ENCODE results near the gene CBLN3.
A peak's percentile ranks its signal among the peaks of the same experiment; 100 is the strongest.

The CBLN3 gene

GRCh38 chr14:24442240-24443052 is 13.0 kb upstream of the CBLN3 start, which contains the start of gene SDR39U1:
SDR39U1 (minus strand) TSS chr14:24442776; CDS start chr14:24442769, 7 bp downstream.
- DNase-seq (ENCODE audit: low read depth in 2 of 2): peak; percentile 99 to 100
- peak within 1 kb of the TSS; percentile 54 to 71 for H3K4me3 ChIP-seq (replicated peaks in 1 of 2; ENCODE audit: low read depth in 2 of 2, low read length in 2 of 2)
- no peak for TF ChIP-seq CTCF (IDR thresholded peaks at IDR 0.05; ENCODE audit: low read depth, low read length)

GRCh38 chr14:24441904-24442239 is 12.4 kb upstream of the CBLN3 start:
- peak overlapping the region; percentile 54 to 71 for H3K4me3 ChIP-seq (replicated peaks in 1 of 2; ENCODE audit: low read depth in 2 of 2, low read length in 2 of 2)
- no peak for TF ChIP-seq CTCF (IDR thresholded peaks at IDR 0.05; ENCODE audit: low read depth, low read length)
- DNase-seq (ENCODE audit: low read depth in 2 of 2): peak in 1 of 2 donors; percentile 64

- DNase-seq (ENCODE audit: low read depth in 2 of 2): no peak
- TF ChIP-seq CTCF (IDR thresholded peaks at IDR 0.05; ENCODE audit: low read depth, low read length): no peak
- H3K4me3 ChIP-seq (replicated peaks in 1 of 2; ENCODE audit: low read depth in 2 of 2, low read length in 2 of 2): peak overlapping the region; percentile 54 to 71
Measured at GRCh38 chr14:24441485-24441884, 12.0 kb upstream of the CBLN3 start.

GRCh38 chr14:24440606-24441399 is 11.3 kb upstream of the CBLN3 start:
- no peak for DNase-seq (ENCODE audit: low read depth in 2 of 2)
- TF ChIP-seq CTCF (IDR thresholded peaks at IDR 0.05; ENCODE audit: low read depth, low read length): no peak
- H3K4me3 ChIP-seq (replicated peaks in 1 of 2; ENCODE audit: low read depth in 2 of 2, low read length in 2 of 2): no peak overlapping the region

- no peak for TF ChIP-seq CTCF (IDR thresholded peaks at IDR 0.05; ENCODE audit: low read depth, low read length)
- no peak for DNase-seq (ENCODE audit: low read depth in 2 of 2)
- H3K4me3 ChIP-seq (replicated peaks in 1 of 2; ENCODE audit: low read depth in 2 of 2, low read length in 2 of 2): no peak overlapping the region
Measured at GRCh38 chr14:24439830-24440605, 10.6 kb upstream of the CBLN3 start.

- H3K4me3 ChIP-seq (replicated peaks in 1 of 2; ENCODE audit: low read depth in 2 of 2, low read length in 2 of 2): no peak overlapping the region
- no peak for DNase-seq (ENCODE audit: low read depth in 2 of 2)
- no peak for TF ChIP-seq CTCF (IDR thresholded peaks at IDR 0.05; ENCODE audit: low read depth, low read length)
Measured at GRCh38 chr14:24439257-24439656, 9.8 kb upstream of the CBLN3 start.

Measured in cardiac fibroblast (primary cell).